Stimulated activated CD8-positive, alpha-beta memory T cell treated with anti-CD3 and anti-CD28 coated beads, Interleukin-2, amount 100 ng/mL, for 1 hour (primary cell): ENCODE measurements around the gene FRAS1.
"Not testable (repeated sequence)": the region's sequence is repeated elsewhere in the genome, so short reads cannot be mapped to it uniquely, and the experiment has no call there.

Source experiments
- DNase-seq, 2 donors: peaks; one replicate each; pipeline ENCODE4 v3.0.0-alpha.2; 2020; ENCODE audit warnings: low read depth in 2 of 2

The FRAS1 gene

DNA sequence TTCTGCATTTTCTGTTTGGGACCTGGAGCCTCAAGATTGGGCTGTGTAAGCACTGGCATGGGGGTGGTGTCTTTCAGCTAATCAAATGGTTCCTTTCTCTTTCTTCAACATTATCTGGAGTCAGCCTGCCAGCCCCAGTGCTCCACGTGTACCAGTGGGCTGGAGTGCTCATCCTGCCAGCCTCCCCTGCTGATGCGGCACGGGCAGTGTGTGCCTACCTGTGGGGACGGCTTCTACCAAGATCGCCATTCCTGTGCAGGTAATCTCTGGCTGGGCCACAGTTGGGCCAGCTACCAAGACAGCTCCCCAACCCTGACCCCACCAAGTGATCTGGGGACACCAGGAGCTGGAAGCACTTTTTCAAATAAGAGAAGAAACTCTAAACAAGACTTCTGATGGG, 229.2 kb downstream of the FRAS1 start:
- no peak for DNase-seq

GRCh38 chr4:78288327-78288726, 231.2 kb downstream of the FRAS1 start:
- DNase-seq = no peak

- no peak for DNase-seq
These were observed 234.2 kb downstream of the FRAS1 start for GRCh38 chr4:78291277-78291676.

GRCh38 chr4:78292341-78292740, 235.2 kb downstream of the FRAS1 start:
- no peak for DNase-seq

GRCh38 chr4:78292856-78293255, 235.7 kb downstream of the FRAS1 start:
- no peak for DNase-seq

DNA sequence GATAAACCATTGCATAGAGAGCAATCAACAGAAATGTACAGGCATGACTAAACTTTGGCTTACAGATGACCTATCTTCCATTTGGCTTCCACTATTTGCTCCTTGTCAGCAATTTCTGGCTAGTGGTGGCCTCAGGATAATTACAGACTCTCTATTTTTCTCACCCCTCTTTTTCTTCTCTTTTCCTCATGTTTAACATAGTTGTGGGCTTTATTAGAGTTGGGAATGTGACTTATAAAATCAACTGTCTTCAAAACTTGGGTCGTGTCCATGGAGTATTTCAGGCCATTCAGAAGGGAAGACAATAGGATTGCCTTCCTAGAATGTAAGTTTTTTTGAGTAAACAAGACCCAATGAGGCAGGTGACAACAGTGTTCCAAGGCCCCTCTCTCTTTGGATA, 236.2 kb downstream of the FRAS1 start:
- DNase-seq = no peak

- DNase-seq = no peak
These were observed 236.7 kb downstream of the FRAS1 start for GRCh38 chr4:78293821-78294301.

DNA sequence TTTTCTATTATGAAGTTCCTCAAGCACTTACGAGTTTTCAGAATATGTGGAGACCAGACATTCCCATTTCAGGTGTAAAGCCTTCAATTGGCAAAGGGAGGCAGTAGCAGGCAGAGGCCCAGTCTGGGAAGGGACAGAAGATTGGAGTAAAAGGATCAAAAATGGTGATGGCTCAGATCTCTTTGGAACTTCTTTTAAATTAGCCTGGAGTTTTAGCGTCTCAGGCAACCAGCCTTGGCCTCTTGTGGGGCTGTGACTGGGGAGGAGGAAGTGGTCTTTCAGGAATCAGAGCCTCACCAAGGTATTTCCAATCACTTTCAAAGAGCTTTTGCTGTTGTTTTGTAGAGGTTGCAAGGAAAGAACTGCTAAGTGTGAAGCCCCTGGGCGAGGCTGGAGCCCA, 239.1 kb downstream of the FRAS1 start:
- DNase-seq = no peak

- DNase-seq = no peak
These were observed 240.1 kb downstream of the FRAS1 start for GRCh38 chr4:78297116-78297800.

GRCh38 chr4:78298618-78299017, 241.5 kb downstream of the FRAS1 start:
- no peak for DNase-seq

GRCh38 chr4:78299565-78299972, 242.4 kb downstream of the FRAS1 start:
- no peak for DNase-seq

DNA sequence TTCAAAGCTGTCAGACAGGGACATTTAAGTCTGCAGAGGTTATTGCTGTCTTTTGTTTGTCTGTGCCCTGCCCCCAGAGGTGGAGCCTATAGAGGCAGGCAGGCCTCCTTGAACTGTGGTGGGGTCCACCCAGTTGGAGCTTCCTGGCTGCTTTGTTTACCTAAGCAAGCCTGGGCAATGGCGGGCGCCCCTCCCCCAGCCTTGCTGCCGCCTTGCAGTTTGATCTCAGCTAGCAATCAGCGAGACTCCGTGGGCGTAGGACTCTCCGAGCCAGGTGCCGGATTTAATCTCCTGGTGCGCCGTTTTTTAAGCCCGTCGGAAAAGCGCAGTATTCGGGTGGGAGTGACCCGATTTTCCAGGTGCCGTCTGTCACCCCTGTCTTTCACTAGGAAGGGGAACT, 250.1 kb downstream of the FRAS1 start:
- not testable (repeated sequence) for DNase-seq

DNA sequence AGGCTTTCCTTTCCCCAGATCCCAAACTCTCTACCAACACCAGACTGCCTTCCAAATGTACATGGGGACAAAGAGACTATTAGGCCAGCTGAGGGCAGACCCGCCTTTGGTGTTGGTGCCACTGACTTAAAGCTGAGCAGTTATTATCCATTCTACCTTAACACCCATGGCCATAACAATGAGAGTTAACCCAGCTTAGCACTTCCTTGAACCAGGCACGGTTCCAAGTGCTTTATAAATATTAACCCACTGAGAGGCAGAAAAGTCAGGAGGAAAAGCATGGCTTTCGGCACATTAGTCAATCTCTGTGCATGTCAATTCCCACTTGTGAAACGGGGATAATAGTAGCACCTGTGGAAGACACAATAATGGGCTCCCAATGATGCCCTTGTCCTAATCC, 251.4 kb downstream of the FRAS1 start:
- DNase-seq = no peak

DNA sequence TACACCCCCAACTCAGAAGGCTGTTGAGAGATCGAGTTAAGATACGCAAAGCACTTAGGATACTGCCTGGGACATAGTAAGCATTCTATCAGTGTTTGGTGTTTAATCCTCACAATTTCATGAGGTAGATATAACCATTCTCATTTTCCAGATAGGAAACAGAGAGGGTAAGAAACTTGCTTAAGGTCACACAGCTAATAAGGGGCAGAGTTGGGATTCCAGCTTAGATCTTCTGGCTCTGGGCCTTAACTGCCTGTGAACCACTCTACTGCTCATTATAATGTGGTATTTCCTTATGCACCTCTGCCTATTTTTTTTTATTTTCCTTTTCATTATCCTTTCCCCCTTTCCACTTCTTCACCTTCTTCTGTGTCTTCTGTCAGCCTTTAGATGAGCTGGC, 252.2 kb downstream of the FRAS1 start:
- DNase-seq = no peak

- no peak for DNase-seq
These were observed 253.1 kb downstream of the FRAS1 start for GRCh38 chr4:78310007-78310739.

DNA sequence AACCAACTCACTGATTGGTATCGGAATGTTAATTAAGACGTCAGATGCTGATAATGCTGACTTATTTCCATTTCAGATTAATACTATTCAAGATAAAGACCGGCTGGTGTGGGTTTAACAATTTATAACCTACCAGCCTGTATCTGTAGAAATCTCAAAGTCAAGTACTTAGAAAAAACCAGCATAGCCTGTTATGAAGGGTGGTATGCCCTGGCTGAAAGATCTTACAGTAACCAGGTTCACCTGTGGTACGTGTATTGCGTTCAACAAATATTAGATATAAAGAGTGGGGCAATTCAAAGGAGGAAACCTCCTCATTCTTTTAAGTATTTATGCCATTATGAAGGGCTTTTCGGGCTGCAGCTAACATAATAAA, 253.6 kb downstream of the FRAS1 start:
- DNase-seq = no peak

DNA sequence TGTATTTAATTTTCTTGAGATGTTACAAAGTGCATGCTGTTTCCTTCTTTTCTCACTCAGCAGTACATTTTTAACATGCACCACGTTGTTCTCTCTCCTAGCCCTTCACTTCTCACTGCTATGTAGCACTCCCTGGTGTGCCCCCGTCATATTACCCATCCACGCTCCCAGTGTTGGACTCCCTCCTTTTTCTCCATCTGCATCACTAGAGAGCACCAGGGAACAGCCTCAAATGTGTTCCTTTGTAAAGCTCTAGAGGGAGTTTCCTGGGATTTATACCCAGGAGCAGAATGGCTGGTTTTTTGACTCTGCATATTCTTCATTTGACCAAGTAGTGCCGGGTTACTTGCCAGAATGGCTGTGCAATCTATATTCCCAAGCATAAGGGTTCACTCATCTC, 254.2 kb downstream of the FRAS1 start:
- DNase-seq = no peak

DNA sequence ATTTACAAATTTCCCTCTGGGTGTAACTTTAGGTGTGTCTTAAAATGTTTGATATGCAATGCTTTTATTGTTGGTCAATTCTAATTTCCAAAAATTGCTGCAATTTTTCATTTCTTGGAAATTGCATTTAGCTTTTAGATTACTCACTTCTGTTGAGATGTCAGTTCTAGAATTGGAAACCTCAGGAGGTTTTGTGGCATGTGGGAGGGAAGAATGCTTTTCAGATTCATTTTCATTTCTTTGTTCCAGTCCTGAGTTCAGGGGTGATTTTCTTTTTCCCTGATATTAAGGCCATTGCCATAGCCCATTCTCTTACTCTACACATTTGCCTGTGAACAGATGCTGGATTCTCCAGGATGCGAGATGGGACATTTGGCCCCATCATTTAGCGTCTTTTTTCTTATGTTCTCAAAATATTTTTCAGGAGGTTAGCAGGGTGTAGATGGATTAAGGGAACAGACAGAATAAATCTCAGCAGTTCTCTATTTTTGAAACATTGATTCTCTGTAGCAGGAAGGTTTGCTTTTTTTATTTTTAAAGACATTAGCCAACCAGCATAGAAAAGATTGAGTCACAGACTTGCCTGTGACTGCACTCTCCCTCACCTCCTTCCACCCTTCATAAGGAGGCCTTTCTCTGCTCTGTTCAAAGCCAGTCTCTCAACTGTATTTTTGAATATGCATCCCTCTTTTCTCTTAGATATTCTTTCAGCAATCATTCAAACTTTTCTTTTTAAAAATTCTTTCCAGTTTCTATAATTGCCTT, 256.0 kb downstream of the FRAS1 start:
- no peak for DNase-seq

DNA sequence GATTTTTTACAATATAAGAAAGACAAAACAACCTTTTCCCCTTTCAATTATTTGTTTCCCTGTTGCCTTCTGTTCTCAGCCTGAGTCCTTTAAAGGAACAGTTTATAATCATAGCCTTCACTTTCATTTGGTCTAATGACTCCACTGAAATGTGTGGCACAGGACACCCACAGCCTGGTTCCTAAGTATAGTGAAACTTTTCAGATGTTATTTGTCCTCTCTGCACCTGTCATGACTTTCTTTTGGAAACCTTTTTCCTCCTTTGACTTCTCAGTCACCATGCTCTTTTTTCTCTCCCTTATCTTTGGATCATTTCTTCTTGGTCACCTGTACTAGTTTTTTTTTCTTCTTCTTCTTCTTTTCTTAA, 256.6 kb downstream of the FRAS1 start:
- no peak for DNase-seq

GRCh38 chr4:78318126-78318525, 261.0 kb downstream of the FRAS1 start:
- DNase-seq = no peak

DNA sequence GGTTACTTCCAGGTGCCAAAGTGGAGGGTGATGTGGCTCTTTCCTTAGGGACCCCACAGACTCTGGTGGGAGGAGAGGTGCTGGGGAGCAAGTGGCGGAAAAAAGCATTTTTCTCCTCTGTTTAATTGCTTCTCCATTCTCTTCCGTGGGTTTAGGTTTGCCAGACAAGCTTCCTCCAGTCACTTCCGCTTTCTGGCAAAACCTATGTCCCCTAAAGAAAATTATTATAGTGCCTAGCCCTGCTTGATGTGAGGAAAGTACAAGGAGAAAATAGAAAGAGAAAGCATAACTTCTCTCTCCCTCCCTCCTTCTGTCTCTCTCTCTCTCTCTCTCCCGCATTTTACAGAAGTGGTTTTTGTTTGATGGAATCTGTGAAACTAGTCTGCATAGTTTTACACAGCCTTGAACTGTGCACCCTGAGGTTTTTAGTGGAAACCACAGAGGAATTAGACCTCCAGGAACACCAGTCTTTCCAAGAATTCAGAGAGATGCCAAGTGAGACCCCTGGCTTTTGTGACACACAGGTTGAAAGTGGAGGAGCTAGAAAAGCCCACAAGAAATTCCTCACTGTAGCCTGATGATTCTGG, 263.3 kb downstream of the FRAS1 start:
- DNase-seq = no peak

- no peak for DNase-seq
These were observed 264.9 kb downstream of the FRAS1 start for GRCh38 chr4:78322032-78322431.
